Neural cell (in vitro differentiated cells): ENCODE measurements around the gene DLK1. TPM values are rescaled to one million over a fixed set of nuclear protein-coding genes. Genes with fewer than 3 reads are reported as not detected.

Experiments
- H2AFZ ChIP-seq: fragments of 200-600, 300-800 bp; sonication (generic), shearing (Covaris generic); 2 replicates; pipeline ENCODE4 v1.6.0; 2014; ENCODE audit warnings: low read depth, mild to moderate bottlenecking, antibody characterized with exemption, low read length, moderate library complexity
- H3F3A ChIP-seq: fragments of 200-600 bp; shearing (Covaris generic); 2 replicates; pipeline ENCODE4 v1.6.1; 2016; ENCODE audit warnings: mild to moderate bottlenecking, moderate library complexity, mixed read lengths, antibody characterized with exemption, low read length; ENCODE audit not compliant: insufficient read depth, poor library complexity, severe bottlenecking
- H3K27ac ChIP-seq: fragments of 200-600, 300-800 bp; sonication (generic), shearing (Covaris generic); 2 replicates; pipeline ENCODE4 v1.5.1; 2014; ENCODE audit warnings: mild to moderate bottlenecking, low read length, moderate library complexity
- H3K27me3 ChIP-seq: fragments of 300-800, 200-600 bp; sonication (generic), shearing (Covaris generic); 2 replicates; pipeline ENCODE4 v1.6.0; 2014; ENCODE audit warnings: mild to moderate bottlenecking, low read depth, low read length, moderate library complexity; ENCODE audit not compliant: insufficient read depth
- H3K36me3 ChIP-seq: fragments of 300-800, 200-600 bp; sonication (generic), shearing (Covaris generic); 2 replicates; pipeline ENCODE4 v1.5.1; 2014; ENCODE audit warnings: mild to moderate bottlenecking, antibody characterized with exemption, low read length, moderate library complexity; ENCODE audit not compliant: insufficient read depth
- H3K4me2 ChIP-seq: fragments of 300-800, 200-600 bp; sonication (generic), shearing (Covaris generic); 2 replicates; pipeline ENCODE4 v1.6.0; 2014; ENCODE audit warnings: mild to moderate bottlenecking, low read length
- H3K4me3 ChIP-seq: fragments of 300-800, 200-600 bp; sonication (generic), shearing (Covaris generic); 2 replicates; pipeline ENCODE4 v1.5.1; 2014; ENCODE audit warnings: mild to moderate bottlenecking, low read length, moderate library complexity
- H3K79me2 ChIP-seq: fragments of 200-600 bp; shearing (Covaris generic); replicated peaks from 2 replicates; pipeline ENCODE4 v1.6.0; 2014; ENCODE audit warnings: mild to moderate bottlenecking, low read length, moderate library complexity; ENCODE audit not compliant: insufficient read depth
- H3K9ac ChIP-seq: fragments of 300-800, 200-600 bp; sonication (generic), shearing (Covaris generic); 2 replicates; pipeline ENCODE4 v1.6.1; 2016; ENCODE audit warnings: mild to moderate bottlenecking, low read length, mixed read lengths
- H3K9me2 ChIP-seq: fragments of 200-600 bp; shearing (Covaris generic); 2 replicates; pipeline ENCODE4 v1.6.1; 2016; ENCODE audit warnings: mild to moderate bottlenecking, low read length, mixed read lengths; ENCODE audit not compliant: insufficient read depth
- H3K9me3 ChIP-seq: fragments of 200-600, 300-800 bp; sonication (generic), shearing (Covaris generic); 2 replicates; pipeline ENCODE4 v1.6.1; 2016; ENCODE audit warnings: mild to moderate bottlenecking, mixed run types, low read length, moderate library complexity, mixed read lengths
- H4K20me1 ChIP-seq: fragments of 200-600 bp; shearing (Covaris generic); 2 replicates; pipeline ENCODE4 v1.6.1; 2016; ENCODE audit warnings: mild to moderate bottlenecking, mixed run types; ENCODE audit not compliant: insufficient read depth
- EP300 ChIP-seq: fragments of 450-650 bp; conservative IDR thresholded peaks from 2 replicates; pipeline ENCODE4 v1.6.1; 2014; ENCODE audit warnings: antibody characterized with exemption, mild to moderate bottlenecking, moderate library complexity; ENCODE audit not compliant: poor library complexity, severe bottlenecking
- EZH2 ChIP-seq: fragments of 200-600, 300-800 bp; shearing (Covaris generic), sonication (generic); IDR thresholded peaks from 2 replicates; pipeline ENCODE4 v1.6.1; 2014; ENCODE audit warnings: antibody characterized with exemption, low read length, borderline replicate concordance, mild to moderate bottlenecking; ENCODE audit not compliant: insufficient read depth, poor library complexity, severe bottlenecking
- MXI1 ChIP-seq: fragments of 450-650 bp; conservative IDR thresholded peaks from 2 replicates; pipeline ENCODE4 v1.6.1; 2014; ENCODE audit warnings: antibody characterized with exemption, mild to moderate bottlenecking; ENCODE audit not compliant: poor library complexity, severe bottlenecking
- POLR2AphosphoS5 ChIP-seq: IDR thresholded peaks from 2 replicates; pipeline ENCODE4 v1.6.1; 2012
- RAD21 ChIP-seq: fragments of 450-650 bp; conservative IDR thresholded peaks from 2 replicates; pipeline ENCODE4 v1.6.1; 2014; ENCODE audit warnings: antibody characterized with exemption, mild to moderate bottlenecking, moderate library complexity
- SMC3 ChIP-seq: fragments of 450-650 bp; conservative IDR thresholded peaks from 2 replicates; pipeline ENCODE4 v1.6.1; 2014; ENCODE audit warnings: antibody characterized with exemption, mild to moderate bottlenecking, moderate library complexity; ENCODE audit not compliant: poor library complexity
- TAF1 ChIP-seq: IDR thresholded peaks from 2 replicates; pipeline ENCODE4 v1.6.1; 2012; ENCODE audit warnings: low read depth
- polyA plus RNA-seq: library from polyadenylated mRNA; depleted of rRNA; stranded (reverse); fragments of >200 nt; gene quantifications from 2 replicates; pipeline ENCODE4 v1.2.3, GENCODE V29; 2014
- TF ChIP-seq, protein P1 (sequence below): IDR thresholded peaks from 2 replicates; pipeline ENCODE4 v1.6.1; 2012; ENCODE audit warnings: borderline replicate concordance

Gene DLK1
- polyA plus RNA-seq, 1 donor from 2014 or later = 6.8 TPM

- Histone ChIP-seq H3K27ac (no peak overlapping the region), H3K4me3 (no peak overlapping the region), H3K9ac (no peak overlapping the region), H3F3A (no peaks in the 10 kb centered on the region), H3K79me2 (no peaks in the 10 kb centered on the region), H3K27me3 (no peaks in the 10 kb centered on the region), H4K20me1 (no peaks in the 10 kb centered on the region), H3K9me2 (no peaks in the 10 kb centered on the region), H3K4me2 (no peak overlapping the region), H3K36me3 (no peaks in the 10 kb centered on the region), H3K9me3 (no peaks in the 10 kb centered on the region), H2AFZ (no peak overlapping the region)
- no peak for TF ChIP-seq TAF1
- TF ChIP-seq EZH2 = no peak
- no peak for TF ChIP-seq MXI1
- TF ChIP-seq, protein P1, sequence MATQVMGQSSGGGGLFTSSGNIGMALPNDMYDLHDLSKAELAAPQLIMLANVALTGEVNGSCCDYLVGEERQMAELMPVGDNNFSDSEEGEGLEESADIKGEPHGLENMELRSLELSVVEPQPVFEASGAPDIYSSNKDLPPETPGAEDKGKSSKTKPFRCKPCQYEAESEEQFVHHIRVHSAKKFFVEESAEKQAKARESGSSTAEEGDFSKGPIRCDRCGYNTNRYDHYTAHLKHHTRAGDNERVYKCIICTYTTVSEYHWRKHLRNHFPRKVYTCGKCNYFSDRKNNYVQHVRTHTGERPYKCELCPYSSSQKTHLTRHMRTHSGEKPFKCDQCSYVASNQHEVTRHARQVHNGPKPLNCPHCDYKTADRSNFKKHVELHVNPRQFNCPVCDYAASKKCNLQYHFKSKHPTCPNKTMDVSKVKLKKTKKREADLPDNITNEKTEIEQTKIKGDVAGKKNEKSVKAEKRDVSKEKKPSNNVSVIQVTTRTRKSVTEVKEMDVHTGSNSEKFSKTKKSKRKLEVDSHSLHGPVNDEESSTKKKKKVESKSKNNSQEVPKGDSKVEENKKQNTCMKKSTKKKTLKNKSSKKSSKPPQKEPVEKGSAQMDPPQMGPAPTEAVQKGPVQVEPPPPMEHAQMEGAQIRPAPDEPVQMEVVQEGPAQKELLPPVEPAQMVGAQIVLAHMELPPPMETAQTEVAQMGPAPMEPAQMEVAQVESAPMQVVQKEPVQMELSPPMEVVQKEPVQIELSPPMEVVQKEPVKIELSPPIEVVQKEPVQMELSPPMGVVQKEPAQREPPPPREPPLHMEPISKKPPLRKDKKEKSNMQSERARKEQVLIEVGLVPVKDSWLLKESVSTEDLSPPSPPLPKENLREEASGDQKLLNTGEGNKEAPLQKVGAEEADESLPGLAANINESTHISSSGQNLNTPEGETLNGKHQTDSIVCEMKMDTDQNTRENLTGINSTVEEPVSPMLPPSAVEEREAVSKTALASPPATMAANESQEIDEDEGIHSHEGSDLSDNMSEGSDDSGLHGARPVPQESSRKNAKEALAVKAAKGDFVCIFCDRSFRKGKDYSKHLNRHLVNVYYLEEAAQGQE = no peak
- TF ChIP-seq POLR2AphosphoS5 = no peak
- TF ChIP-seq SMC3 = no peak
- TF ChIP-seq RAD21 = no peak
Measured at GRCh38 chr14:100748403-100748802, 21.7 kb downstream of the DLK1 start.

GRCh38 chr14:100748944-100749343 lies 22.3 kb downstream of the DLK1 start:
- Histone ChIP-seq H2AFZ (no peak overlapping the region), H3K4me3 (no peak overlapping the region)

More at GRCh38 chr14:100748944-100749343, 22.3 kb downstream of the DLK1 start:
- no peaks in the 10 kb centered on the region for H3K9me3 ChIP-seq
- H3F3A ChIP-seq = no peaks in the 10 kb centered on the region
- H3K79me2 ChIP-seq = no peaks in the 10 kb centered on the region
- no peaks in the 10 kb centered on the region for H3K36me3 ChIP-seq
- H3K27me3 ChIP-seq = no peaks in the 10 kb centered on the region
- no peak overlapping the region for H3K27ac ChIP-seq
- no peak overlapping the region for H3K4me2 ChIP-seq
- TF ChIP-seq SMC3 (no peak), POLR2AphosphoS5 (no peak), EP300 (no peak), RAD21 (no peak), MXI1 (no peak)
- TF ChIP-seq, protein P1 = no peak
- no peak overlapping the region for H3K9ac ChIP-seq
- H4K20me1 ChIP-seq = no peaks in the 10 kb centered on the region
- H3K9me2 ChIP-seq = no peaks in the 10 kb centered on the region
